ENCODE measurements around the gene RMP24.

Gene RMP24

GRCh38 chr18:35953688-35954087 lies 18.8 kb upstream of the RMP24 start:
- Histone ChIP-seq H3K9ac (ENCODE audit: insufficient read depth, low read length) (no peak overlapping the region), H3K27ac (ENCODE audit: insufficient read depth, low read length) (no peak overlapping the region), H2AFZ (ENCODE audit: low read length) (no peak overlapping the region), H3K79me2 (ENCODE audit: control insufficient read depth, insufficient read depth, low read length) (no peaks in the 10 kb centered on the region), H3K4me2 (ENCODE audit: extremely low read depth, insufficient read depth, low read length) (no peak overlapping the region), H3K4me3 (replicated peaks in 1 of 4; ENCODE audit: control extremely low read depth in 1 of 4, insufficient read depth in 1 of 4, low read depth in 3 of 4, low read length in 4 of 4) (no peak overlapping the region), H3K4me1 (ENCODE audit: control insufficient read depth, extremely low read depth, insufficient read depth, low read length) (no peaks in the 10 kb centered on the region), H3K36me3 (ENCODE audit: control insufficient read depth, insufficient read depth, low read length) (no peaks in the 10 kb centered on the region), H4K20me1 (ENCODE audit: control insufficient read depth, extremely low read depth, insufficient read depth, low read length) (no peaks in the 10 kb centered on the region), H3K27me3 (ENCODE audit: control insufficient read depth, insufficient read depth, low read length) (peaks cover 6% of the 10 kb centered on the region), H3K9me3 (ENCODE audit: control insufficient read depth, insufficient read depth, low read depth, low read length) (no peaks in the 10 kb centered on the region)
- DNase-seq (ENCODE audit: low read depth in 2 of 2), result no peak
- no peak for TF ChIP-seq EZH2 (IDR thresholded peaks at IDR 0.05; ENCODE audit: low read length, missing control alignments)
- TF ChIP-seq, protein P1, sequence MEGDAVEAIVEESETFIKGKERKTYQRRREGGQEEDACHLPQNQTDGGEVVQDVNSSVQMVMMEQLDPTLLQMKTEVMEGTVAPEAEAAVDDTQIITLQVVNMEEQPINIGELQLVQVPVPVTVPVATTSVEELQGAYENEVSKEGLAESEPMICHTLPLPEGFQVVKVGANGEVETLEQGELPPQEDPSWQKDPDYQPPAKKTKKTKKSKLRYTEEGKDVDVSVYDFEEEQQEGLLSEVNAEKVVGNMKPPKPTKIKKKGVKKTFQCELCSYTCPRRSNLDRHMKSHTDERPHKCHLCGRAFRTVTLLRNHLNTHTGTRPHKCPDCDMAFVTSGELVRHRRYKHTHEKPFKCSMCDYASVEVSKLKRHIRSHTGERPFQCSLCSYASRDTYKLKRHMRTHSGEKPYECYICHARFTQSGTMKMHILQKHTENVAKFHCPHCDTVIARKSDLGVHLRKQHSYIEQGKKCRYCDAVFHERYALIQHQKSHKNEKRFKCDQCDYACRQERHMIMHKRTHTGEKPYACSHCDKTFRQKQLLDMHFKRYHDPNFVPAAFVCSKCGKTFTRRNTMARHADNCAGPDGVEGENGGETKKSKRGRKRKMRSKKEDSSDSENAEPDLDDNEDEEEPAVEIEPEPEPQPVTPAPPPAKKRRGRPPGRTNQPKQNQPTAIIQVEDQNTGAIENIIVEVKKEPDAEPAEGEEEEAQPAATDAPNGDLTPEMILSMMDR (conservative IDR thresholded peaks at IDR 0.05 in 1 of 2, IDR thresholded peaks at IDR 0.05 in 1 of 2; ENCODE audit: low read depth in 1 of 2, low read length in 2 of 2), result no peak

GRCh38 chr18:35956226-35956625 lies 16.3 kb upstream of the RMP24 start:
- H3K9ac ChIP-seq (ENCODE audit: insufficient read depth, low read length), result no peak overlapping the region
- no peaks in the 10 kb centered on the region for H3K36me3 ChIP-seq (ENCODE audit: control insufficient read depth, insufficient read depth, low read length)
- no peaks in the 10 kb centered on the region for H3K79me2 ChIP-seq (ENCODE audit: control insufficient read depth, insufficient read depth, low read length)
- no peak overlapping the region for H3K4me2 ChIP-seq (ENCODE audit: extremely low read depth, insufficient read depth, low read length)
- H3K4me3 ChIP-seq (replicated peaks in 1 of 4; ENCODE audit: control extremely low read depth in 1 of 4, insufficient read depth in 1 of 4, low read depth in 3 of 4, low read length in 4 of 4), result no peak overlapping the region
- no peaks in the 10 kb centered on the region for H3K9me3 ChIP-seq (ENCODE audit: control insufficient read depth, insufficient read depth, low read depth, low read length)
- H2AFZ ChIP-seq (ENCODE audit: low read length), result no peak overlapping the region
- H3K27ac ChIP-seq (ENCODE audit: insufficient read depth, low read length), result no peak overlapping the region
- no peaks in the 10 kb centered on the region for H4K20me1 ChIP-seq (ENCODE audit: control insufficient read depth, extremely low read depth, insufficient read depth, low read length)
- TF ChIP-seq EZH2 (IDR thresholded peaks at IDR 0.05; ENCODE audit: low read length, missing control alignments), result no peak
- TF ChIP-seq, protein P1 (conservative IDR thresholded peaks at IDR 0.05 in 1 of 2, IDR thresholded peaks at IDR 0.05 in 1 of 2; ENCODE audit: low read depth in 1 of 2, low read length in 2 of 2), result no peak
- H3K27me3 ChIP-seq (ENCODE audit: control insufficient read depth, insufficient read depth, low read length), result no peaks in the 10 kb centered on the region
- no peaks in the 10 kb centered on the region for H3K4me1 ChIP-seq (ENCODE audit: control insufficient read depth, extremely low read depth, insufficient read depth, low read length)
- DNase-seq (ENCODE audit: low read depth in 2 of 2), result no peak

GRCh38 chr18:35962320-35962719 lies 10.2 kb upstream of the RMP24 start:
- Histone ChIP-seq H3K79me2 (ENCODE audit: control insufficient read depth, insufficient read depth, low read length) (no peaks in the 10 kb centered on the region), H3K4me2 (ENCODE audit: extremely low read depth, insufficient read depth, low read length) (no peak overlapping the region), H3K9ac (ENCODE audit: insufficient read depth, low read length) (no peak overlapping the region), H3K4me1 (ENCODE audit: control insufficient read depth, extremely low read depth, insufficient read depth, low read length) (no peaks in the 10 kb centered on the region), H3K9me3 (ENCODE audit: control insufficient read depth, insufficient read depth, low read depth, low read length) (no peaks in the 10 kb centered on the region), H4K20me1 (ENCODE audit: control insufficient read depth, extremely low read depth, insufficient read depth, low read length) (no peaks in the 10 kb centered on the region), H2AFZ (ENCODE audit: low read length) (no peak overlapping the region), H3K27ac (ENCODE audit: insufficient read depth, low read length) (no peak overlapping the region), H3K27me3 (ENCODE audit: control insufficient read depth, insufficient read depth, low read length) (no peaks in the 10 kb centered on the region), H3K36me3 (ENCODE audit: control insufficient read depth, insufficient read depth, low read length) (no peaks in the 10 kb centered on the region), H3K4me3 (replicated peaks in 1 of 4; ENCODE audit: control extremely low read depth in 1 of 4, insufficient read depth in 1 of 4, low read depth in 3 of 4, low read length in 4 of 4) (no peak overlapping the region)
- no peak for TF ChIP-seq EZH2 (IDR thresholded peaks at IDR 0.05; ENCODE audit: low read length, missing control alignments)
- TF ChIP-seq, protein P1 (conservative IDR thresholded peaks at IDR 0.05 in 1 of 2, IDR thresholded peaks at IDR 0.05 in 1 of 2; ENCODE audit: low read depth in 1 of 2, low read length in 2 of 2), result no peak
- no peak for DNase-seq (ENCODE audit: low read depth in 2 of 2)
